Thyroid gland (tissue), 4 donors: ENCODE data around the gene FOXD1. TPM values are rescaled to one million over a fixed set of nuclear protein-coding genes. Genes with fewer than 3 reads are reported as not detected.

Experiments
- DNase-seq, 2 donors: peaks; one replicate each; pipeline ENCODE4 v3.0.0-alpha.2; 2019
- H3K27ac ChIP-seq, 3 donors: fragments of 200-600 bp; sonication (generic); 1 replicate in 2 of 3; 2 replicates in 1 of 3; pipeline ENCODE4 v1.5.1; 2016 to 2019; ENCODE audit warnings: mild to moderate bottlenecking in 1 of 3, moderate library complexity in 1 of 3
- H3K27me3 ChIP-seq: fragments of 200-600 bp; sonication (generic); one replicate; pipeline ENCODE4 v1.5.1; 2019
- H3K36me3 ChIP-seq, 2 donors: fragments of 200-600 bp; sonication (generic); one replicate each; pipeline ENCODE4 v1.5.1; 2016 to 2019
- H3K4me1 ChIP-seq, 2 donors: fragments of 200-600 bp; sonication (generic); one replicate each; pipeline ENCODE4 v1.5.1; 2017 to 2019
- H3K4me3 ChIP-seq, 3 donors: fragments of 200-600 bp; sonication (generic); replicated peaks in 1 of 3; 1 replicate in 2 of 3; 2 replicates in 1 of 3; pipeline ENCODE4 v1.5.1; 2016; ENCODE audit warnings: mild to moderate bottlenecking in 1 of 3
- H3K9me3 ChIP-seq: fragments of 200-600 bp; sonication (generic); one replicate; pipeline ENCODE4 v1.5.1; 2017
- CTCF ChIP-seq, 6 experiments: fragments of 200-600 bp in 3 of 6; fragments of 450-650 bp in 3 of 6; sonication (generic) in 3 of 6; IDR thresholded peaks; one replicate each; pipeline ENCODE4 v1.5.1; 2016 to 2019; ENCODE audit warnings: antibody characterized with exemption in 6 of 6, mild to moderate bottlenecking in 2 of 6, inconsistent platforms in 1 of 6, moderate library complexity in 1 of 6
- POLR2A ChIP-seq, 2 donors: fragments of 450-650 bp; IDR thresholded peaks; one replicate each; pipeline ENCODE4 v1.6.1; 2017; ENCODE audit warnings: antibody characterized with exemption in 2 of 2, mild to moderate bottlenecking in 2 of 2, moderate library complexity in 1 of 2
- WGBS, 2 donors: methylation state at CpG; one replicate each; pipeline ENCODE4 v1.1.5; 2017; 5-methylcytosine and 5-hydroxymethylcytosine counted together
- intact Hi-C: fragments of 100-400 bp; cut with DNase I; formaldehyde crosslinking; loops from one replicate; pipeline ENCODE4 v1.15.1; 2023
- total RNA-seq, 4 donors: library from RNA; depleted of rRNA; stranded (reverse); fragments of >200 nt; gene quantifications; one replicate each; pipeline ENCODE4 v1.2.3, GENCODE V29; 2016

The FOXD1 gene
- total RNA-seq, 4 donors from 2014 or later, result 0.38 to 1.6 (median 1.2) TPM; not detected in 1

DNA sequence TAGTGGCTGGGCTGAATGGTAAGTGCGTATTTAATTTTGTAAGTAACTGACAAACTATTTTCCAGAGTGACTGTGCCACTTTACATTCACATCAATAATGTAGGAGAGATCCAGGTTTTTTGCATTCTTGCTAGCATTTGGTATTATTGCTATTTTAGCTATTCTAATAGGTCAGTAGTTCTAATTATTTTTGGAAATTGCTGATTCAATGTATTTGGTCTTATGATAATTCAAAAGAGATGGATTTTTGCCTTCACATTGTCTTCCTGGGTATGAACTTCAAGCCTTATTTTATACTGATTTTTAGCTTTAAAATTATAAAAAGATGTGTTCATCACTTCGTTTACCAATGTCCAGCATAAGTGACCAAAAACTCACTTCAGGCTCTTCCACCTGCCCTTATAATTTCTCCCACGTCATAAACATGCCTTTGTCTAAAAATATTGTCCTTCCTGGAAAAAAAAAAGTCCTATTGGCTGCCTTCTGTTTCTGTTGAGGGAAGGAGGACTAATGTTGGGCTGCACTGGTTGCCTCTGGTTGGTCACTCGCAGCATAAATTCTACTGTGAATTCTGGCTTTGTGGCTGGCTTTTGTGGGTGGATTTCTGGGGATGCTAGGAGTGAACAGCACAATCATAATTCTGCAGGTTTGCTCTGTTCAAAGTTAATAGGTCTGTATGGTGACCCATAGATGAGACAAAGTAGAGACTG is 15.2 kb downstream of the FOXD1 start:
- H3K36me3 ChIP-seq, result no peaks in the 10 kb centered on the region

DNA sequence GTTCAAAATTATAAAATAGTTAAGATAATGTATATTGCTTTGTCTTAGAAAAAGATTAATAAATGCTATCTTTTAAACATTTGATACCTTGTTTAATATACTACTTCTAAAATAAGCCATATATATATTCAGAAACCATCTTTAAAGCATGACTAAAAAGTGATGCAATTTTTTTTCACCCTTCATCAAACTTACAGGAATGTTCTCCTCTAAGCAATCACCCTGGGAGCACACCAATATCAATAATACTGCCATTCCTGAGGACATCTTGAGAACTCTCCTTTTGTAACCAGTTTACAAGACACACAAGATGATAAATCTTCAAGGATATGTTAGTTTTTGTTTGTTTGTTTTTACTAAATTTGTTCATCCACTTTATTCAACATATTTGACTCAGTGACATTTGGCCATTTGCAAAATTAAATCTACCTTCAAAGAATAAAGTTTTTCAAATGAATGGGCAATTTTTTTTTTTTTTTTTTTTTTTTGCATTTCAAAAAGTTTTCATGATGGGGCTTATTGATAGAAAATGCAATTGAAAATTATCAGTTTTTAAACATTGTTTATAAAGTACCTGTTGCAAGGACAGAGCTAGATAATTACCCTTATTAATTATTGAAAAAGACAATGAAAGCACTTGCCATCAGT is 17.2 kb downstream of the FOXD1 start:
- no peaks in the 10 kb centered on the region for H3K36me3 ChIP-seq
- peaks cover 28% of the 10 kb centered on the region for H3K27me3 ChIP-seq
- intact Hi-C loops, result no loop called here
- no peak for DNase-seq
- no peak overlapping the region for H3K4me3 ChIP-seq
- H3K9me3 ChIP-seq, result no peaks in the 10 kb centered on the region
- no peaks in the 10 kb centered on the region for H3K4me1 ChIP-seq
- TF ChIP-seq CTCF (IDR thresholded peaks at IDR 0.05) (no peak), POLR2A (IDR thresholded peaks at IDR 0.05) (no peak)
- H3K27ac ChIP-seq, result no peak overlapping the region

More for the DNA sequence above, 15.2 kb downstream of the FOXD1 start:
- no peak for TF ChIP-seq POLR2A (IDR thresholded peaks at IDR 0.05)
- no peak for TF ChIP-seq CTCF (IDR thresholded peaks at IDR 0.05)
- H3K4me3 ChIP-seq, result no peak overlapping the region
- intact Hi-C loops, result no loop called here
- no peak for DNase-seq
- H3K27me3 ChIP-seq, result peaks cover 49% of the 10 kb centered on the region
- H3K9me3 ChIP-seq, result no peaks in the 10 kb centered on the region
- WGBS, 2 donors, result 54% methylated on average over 4 of the region's 4 CpGs
- H3K4me1 ChIP-seq, result peaks cover 0 to 14% of the 10 kb centered on the region in 2 donors
- no peak overlapping the region for H3K27ac ChIP-seq

GRCh38 chr5:73426034-73426433 is 22.5 kb downstream of the FOXD1 start:
- no peak overlapping the region for H3K27ac ChIP-seq
- TF ChIP-seq POLR2A (IDR thresholded peaks at IDR 0.05) (no peak), CTCF (IDR thresholded peaks at IDR 0.05) (no peak)
- no peaks in the 10 kb centered on the region for H3K9me3 ChIP-seq
- H3K27me3 ChIP-seq, result peaks cover 18% of the 10 kb centered on the region
- WGBS, 2 donors, result 88 to 100% methylated on average over 3 of the region's 3 CpGs
- no peaks in the 10 kb centered on the region for H3K36me3 ChIP-seq
- intact Hi-C loops, result no loop called here
- DNase-seq, result no peak
- no peaks in the 10 kb centered on the region for H3K4me1 ChIP-seq
- no peak overlapping the region for H3K4me3 ChIP-seq

DNA sequence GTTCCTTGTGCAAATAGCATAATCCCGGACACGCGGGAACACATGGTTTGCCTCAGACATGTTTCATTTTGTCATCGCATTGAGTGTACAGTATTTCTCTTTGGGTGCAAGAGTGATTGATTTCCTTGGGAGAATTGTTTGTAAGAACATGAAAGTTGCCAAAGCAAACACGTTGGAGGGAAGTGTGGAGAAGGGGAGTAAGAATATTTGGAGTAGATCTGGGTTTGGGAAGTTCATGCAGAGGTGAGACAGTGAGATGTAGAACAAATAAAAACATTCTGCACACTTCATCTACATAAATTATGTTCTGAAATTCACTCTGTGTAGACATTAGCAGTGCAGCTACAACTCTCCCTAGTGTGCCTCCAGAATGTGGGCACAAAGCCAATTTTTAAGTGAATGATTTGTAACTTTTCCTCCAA is 24.0 kb downstream of the FOXD1 start:
- H3K27ac ChIP-seq, result no peak overlapping the region
- no peak for DNase-seq
- intact Hi-C loops, result no loop called here
- H3K36me3 ChIP-seq, result no peaks in the 10 kb centered on the region
- WGBS, 2 donors, result 56 to 60% methylated on average over 5 of the region's 5 CpGs
- TF ChIP-seq CTCF (IDR thresholded peaks at IDR 0.05), result no peak
- no peak for TF ChIP-seq POLR2A (IDR thresholded peaks at IDR 0.05)
- H3K27me3 ChIP-seq, result peaks cover 21% of the 10 kb centered on the region
- H3K9me3 ChIP-seq, result no peaks in the 10 kb centered on the region
- H3K4me1 ChIP-seq, result peaks cover 5 to 7% of the 10 kb centered on the region in 2 donors
- no peak overlapping the region for H3K4me3 ChIP-seq

GRCh38 chr5:73422164-73422563 is 26.4 kb downstream of the FOXD1 start:
- H3K9me3 ChIP-seq, result no peaks in the 10 kb centered on the region
- H3K27ac ChIP-seq, result no peak overlapping the region
- DNase-seq, result no peak
- H3K36me3 ChIP-seq, result no peaks in the 10 kb centered on the region
- H3K4me1 ChIP-seq, result peaks cover 5 to 12% of the 10 kb centered on the region in 2 donors
- no peak for TF ChIP-seq CTCF (IDR thresholded peaks at IDR 0.05)
- TF ChIP-seq POLR2A (IDR thresholded peaks at IDR 0.05), result no peak
- peaks cover 34% of the 10 kb centered on the region for H3K27me3 ChIP-seq
- intact Hi-C loops, result no loop called here
- H3K4me3 ChIP-seq, result no peak overlapping the region
- WGBS, 2 donors, result 78 to 82% methylated on average over 1 of the region's 1 CpG
